Measurements from ENCODE around the gene ARHGAP24.

DNA sequence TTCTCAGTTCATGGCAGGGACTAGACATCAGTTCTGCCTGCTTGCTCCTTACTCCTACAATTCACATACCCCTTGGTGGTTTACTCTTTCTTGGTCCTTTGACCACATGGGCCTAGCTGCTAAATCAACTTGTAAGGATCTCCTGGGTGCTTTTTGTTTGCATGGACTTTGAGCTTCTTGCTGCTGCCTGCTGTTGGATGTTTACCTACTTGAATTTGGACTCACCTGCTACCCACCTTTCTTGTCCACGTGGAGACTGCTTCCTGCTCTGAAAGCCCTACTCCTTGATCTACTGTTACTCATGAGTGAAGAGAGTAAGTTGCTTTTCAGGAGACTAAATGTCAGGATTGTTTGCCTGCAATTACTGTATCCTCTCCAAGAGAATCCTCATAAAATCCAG lies 15.2 kb upstream of the ARHGAP24 start:
- TF ChIP-seq BHLHE40 (IDR thresholded peaks at IDR 0.05; ENCODE audit: borderline replicate concordance) (no peak), FOXM1 (IDR thresholded peaks at IDR 0.05; ENCODE audit: borderline replicate concordance) (no peak), TARDBP (IDR thresholded peaks at IDR 0.05) (no peak), NFRKB (IDR thresholded peaks at IDR 0.05) (no peak), SUZ12 (IDR thresholded peaks at IDR 0.05) (no peak), SP1 (IDR thresholded peaks at IDR 0.05) (no peak), ELF4 (IDR thresholded peaks at IDR 0.05) (no peak), FOXA1 (IDR thresholded peaks at IDR 0.05) (no peak), CTBP1 (IDR thresholded peaks at IDR 0.05; ENCODE audit: borderline replicate concordance) (no peak)
